Activated CD8-positive, alpha-beta T cell treated with anti-CD3 and anti-CD28 coated beads for 36 hours (primary cell): ENCODE results near the gene POLG. TPM values are rescaled to one million over a fixed set of nuclear protein-coding genes. Genes with fewer than 3 reads are reported as not detected.
"Not testable (repeated sequence)": the region's sequence is repeated elsewhere in the genome, so short reads cannot be mapped to it uniquely, and the experiment has no call there.

Experiments
- ATAC-seq: fragments of 200-7000 bp; cut with Tn5 transposase; one replicate; pipeline ENCODE4 v1.10.0; 2021; ENCODE audit warnings: mild to moderate bottlenecking, moderate library complexity
- CTCF ChIA-PET: fragments of 350-600 bp; sonication (Branson Sonifier 250); formaldehyde crosslinking; loops from one replicate; lab custom pipeline; 2021; ENCODE audit warnings: antibody characterized with exemption; lab: Charles Lee
- POLR2A ChIA-PET: fragments of 350-600 bp; sonication (Branson Sonifier 250); formaldehyde crosslinking; loops from one replicate; lab custom pipeline; 2021; ENCODE audit warnings: antibody characterized with exemption; lab: Charles Lee
- DNase-seq: peaks from one replicate; pipeline ENCODE4 v3.0.0-alpha.2; 2020
- H3K27ac Mint-ChIP-seq: one replicate; pipeline ENCODE4 v1.8.0; 2021; ENCODE audit warnings: mild to moderate bottlenecking, mixed read lengths
- H3K27me3 Mint-ChIP-seq: one replicate; pipeline ENCODE4 v1.8.0; 2021; ENCODE audit warnings: mixed read lengths
- H3K36me3 Mint-ChIP-seq: one replicate; pipeline ENCODE4 v1.8.0; 2021; ENCODE audit warnings: low read depth, mixed read lengths
- H3K4me1 Mint-ChIP-seq: one replicate; pipeline ENCODE4 v1.8.0; 2021; ENCODE audit warnings: low read depth, mixed read lengths
- H3K4me3 Mint-ChIP-seq: one replicate; pipeline ENCODE4 v1.8.0; 2021; ENCODE audit warnings: mild to moderate bottlenecking, moderate library complexity, mixed read lengths
- H3K9me3 Mint-ChIP-seq: one replicate; pipeline ENCODE4 v1.8.0; 2021; ENCODE audit warnings: mixed read lengths
- CTCF ChIP-seq: fragments of 200-600 bp; IDR thresholded peaks from one replicate; pipeline ENCODE4 v1.8.0; 2022; ENCODE audit warnings: antibody characterized with exemption, mild to moderate bottlenecking
- intact Hi-C: fragments of 100-400 bp; cut with micrococcal nuclease; formaldehyde crosslinking; loops from one replicate; pipeline ENCODE4 v1.10.0; 2022
- microRNA-seq: library from miRNA; unstranded; fragments of <30 nt; microRNA quantifications from one replicate; pipeline ENCODE4 v1.2.0, GENCODE V29; 2022; ENCODE audit warnings: borderline microRNAs expressed, borderline replicate concordance
- total RNA-seq, 2 experiments: library from RNA; stranded (reverse); gene quantifications; one replicate each; pipeline ENCODE4 v1.2.3, GENCODE V29; 2021

Gene POLG
- total RNA-seq, 2 experiments from 2014 or later = 101 to 106 TPM

GRCh38 chr15:89278307-89278706, 56.3 kb downstream of the POLG start:
- no peak overlapping the region for H3K4me3 Mint-ChIP-seq
- H3K4me1 Mint-ChIP-seq = no peaks in the 10 kb centered on the region
- no peaks in the 10 kb centered on the region for H3K27me3 Mint-ChIP-seq
- intact Hi-C loops = no loop called here
- POLR2A ChIA-PET = no interaction called here
- CTCF ChIA-PET = interaction anchor here (1.5 to 12.0 kb wide), 3 partner anchors 72 to 104 kb away, joined by 4 to 53 read pairs (median 13); no protein-coding TSS in a partner anchor
- ATAC-seq (no peak), DNase-seq (no peak)
- H3K9me3 Mint-ChIP-seq = no peaks in the 10 kb centered on the region
- peaks cover 56% of the 10 kb centered on the region for H3K36me3 Mint-ChIP-seq
- TF ChIP-seq CTCF = no peak
- no peak overlapping the region for H3K27ac Mint-ChIP-seq

- H3K27ac Mint-ChIP-seq, intact Hi-C loops, DNase-seq, H3K4me3 Mint-ChIP-seq, H3K27me3 Mint-ChIP-seq, ATAC-seq, H3K9me3 Mint-ChIP-seq, H3K4me1 Mint-ChIP-seq: not testable (repeated sequence)
- peaks cover 48% of the 10 kb centered on the region for H3K36me3 Mint-ChIP-seq
- CTCF ChIA-PET = interaction anchor here (1.2 to 12.0 kb wide), 3 partner anchors 71 to 103 kb away, joined by 3 to 53 read pairs (median 4); no protein-coding TSS in a partner anchor
- POLR2A ChIA-PET = interaction anchor here (1.4 to 1.6 kb wide), 2 partner anchors 11 to 56 kb away, joined by 3 read pairs; no protein-coding TSS in a partner anchor
These were observed 57.3 kb downstream of the POLG start for GRCh38 chr15:89277281-89277680.

Small RNAs within 50 kb of the gene (microRNA-seq; reads per million reads assigned to microRNA genes)
- gene MIR6766 = 0.91 reads per million
- gene MIR9-3 = not detected

Other genes starting within 250 kb of the POLG start
- 10 to 100 TPM; 36.8 to 38.9 TPM for gene ABHD2, start 246.4 kb downstream of the POLG start, total RNA-seq
- gene RLBP1, start 113.2 kb downstream of the POLG start, total RNA-seq = not detected
- 100 to 1,000 TPM; 180 TPM for gene FANCI, start 90.8 kb downstream of the POLG start, total RNA-seq
- gene RHCG, start 161.8 kb upstream of the POLG start, total RNA-seq = not detected
- gene TICRR, start 240.6 kb upstream of the POLG start, total RNA-seq = 10 to 100 TPM; 27.0 to 29.2 TPM